ENCODE data around the gene AIF1L.
A peak's percentile ranks its signal among the peaks of the same experiment; 100 is the strongest.

The AIF1L gene

GRCh38 chr9:131120620-131121228, 24.4 kb downstream of the AIF1L start:
- in situ Hi-C loops (cut with MboI; ENCODE audit: low sequenced_read_pairs, unreplicated experiment), result no loop called here
- no peak for TF ChIP-seq CTCF (IDR thresholded peaks at IDR 0.05; ENCODE audit: borderline replicate concordance, control extremely low read depth, extremely low read depth, insufficient read depth, missing control alignments)
- DNase-seq (ENCODE audit: low spot score), result no peak

GRCh38 chr9:131121346-131121745, 25.0 kb downstream of the AIF1L start:
- no peak for TF ChIP-seq CTCF (IDR thresholded peaks at IDR 0.05; ENCODE audit: borderline replicate concordance, control extremely low read depth, extremely low read depth, insufficient read depth, missing control alignments)
- in situ Hi-C loops (cut with MboI; ENCODE audit: low sequenced_read_pairs, unreplicated experiment), result no loop called here
- DNase-seq (ENCODE audit: low spot score), result no peak

- no peak for DNase-seq (ENCODE audit: low spot score)
- TF ChIP-seq CTCF (IDR thresholded peaks at IDR 0.05; ENCODE audit: borderline replicate concordance, control extremely low read depth, extremely low read depth, insufficient read depth, missing control alignments), result no peak
- in situ Hi-C loops (cut with MboI; ENCODE audit: low sequenced_read_pairs, unreplicated experiment), result no loop called here
Observed at GRCh38 chr9:131122158-131122557, 25.8 kb downstream of the AIF1L start.

DNA sequence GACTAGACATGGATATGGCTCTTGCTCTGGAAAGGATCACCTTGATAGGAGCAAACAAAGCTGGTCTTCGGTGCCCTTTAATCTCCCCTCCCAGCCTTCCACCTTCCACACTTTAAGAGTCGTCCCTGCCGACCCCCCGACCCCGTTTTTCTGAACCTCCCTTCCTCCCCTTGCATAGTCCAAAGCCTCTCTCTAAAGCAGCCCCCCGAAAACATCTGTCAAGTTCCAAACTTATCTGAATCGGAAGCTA, 28.6 kb downstream of the AIF1L start:
- TF ChIP-seq CTCF (IDR thresholded peaks at IDR 0.05; ENCODE audit: borderline replicate concordance, control extremely low read depth, extremely low read depth, insufficient read depth, missing control alignments), result no peak
- in situ Hi-C loops (cut with MboI; ENCODE audit: low sequenced_read_pairs, unreplicated experiment), result no loop called here
- DNase-seq (ENCODE audit: low spot score), result no peak

GRCh38 chr9:131125288-131126058, 29.1 kb downstream of the AIF1L start, which contains the start of gene NUP214:
NUP214 (plus strand) TSS chr9:131125586; CDS start chr9:131125705, 119 bp downstream.
- no peak for TF ChIP-seq CTCF (IDR thresholded peaks at IDR 0.05; ENCODE audit: borderline replicate concordance, control extremely low read depth, extremely low read depth, insufficient read depth, missing control alignments)
- in situ Hi-C loops (cut with MboI; ENCODE audit: low sequenced_read_pairs, unreplicated experiment), result no loop called here
- peak; percentile 100 for DNase-seq (ENCODE audit: low spot score)

- in situ Hi-C loops (cut with MboI; ENCODE audit: low sequenced_read_pairs, unreplicated experiment), result no loop called here
- TF ChIP-seq CTCF (IDR thresholded peaks at IDR 0.05; ENCODE audit: borderline replicate concordance, control extremely low read depth, extremely low read depth, insufficient read depth, missing control alignments), result no peak
- no peak for DNase-seq (ENCODE audit: low spot score)
Observed at GRCh38 chr9:131126059-131126426, 29.7 kb downstream of the AIF1L start.

Data from GM13976 (cell line).